ENCODE data around the gene DNAH10. TPM values are rescaled to one million over a fixed set of nuclear protein-coding genes. Genes with fewer than 3 reads are reported as not detected.

Gene DNAH10
- total and polyA plus RNA-seq, 2 donors from 2014 or later, result 0.24 to 0.28 TPM

DNA sequence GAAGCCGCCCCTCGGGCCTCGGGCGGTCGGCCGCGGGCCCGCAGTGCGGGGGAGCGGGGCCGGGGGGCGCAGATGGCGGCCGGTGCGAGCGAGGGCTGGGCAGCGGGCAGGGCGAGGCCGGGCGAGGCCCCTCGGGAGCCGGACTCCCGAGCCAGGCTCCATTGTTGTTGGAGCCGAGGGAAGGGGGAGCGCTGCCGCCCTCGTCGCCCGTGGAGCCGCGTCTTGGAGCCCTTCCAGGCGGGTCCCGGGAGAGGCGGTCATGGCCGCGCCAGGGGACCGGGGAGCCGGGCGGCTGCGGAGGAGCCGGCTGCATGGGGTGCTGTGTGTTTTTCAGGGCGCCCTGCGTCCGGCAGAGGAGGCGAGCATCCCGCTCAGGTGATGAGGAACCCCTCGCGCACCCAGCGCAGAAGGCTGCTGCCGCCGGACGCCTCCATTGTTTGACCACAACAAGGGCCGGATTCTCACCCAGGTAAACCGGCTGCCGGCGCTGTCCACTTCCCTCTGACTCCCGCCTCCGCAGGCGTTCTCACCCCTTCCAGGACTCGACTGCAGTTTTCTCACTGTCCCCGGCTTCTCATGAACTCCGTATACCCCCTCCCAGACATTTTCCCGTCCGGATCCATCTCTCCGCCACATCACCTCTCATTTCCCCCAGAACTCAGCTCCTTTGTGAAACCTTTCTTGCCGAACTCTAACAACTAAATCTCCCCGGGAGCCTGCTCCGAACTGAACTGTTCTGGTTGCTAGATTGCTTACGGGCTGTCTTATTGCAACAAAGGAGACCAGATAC is 211.6 kb downstream of the DNAH10 start:
- Histone ChIP-seq H3K9me3 (ENCODE audit: control insufficient read depth in 2 of 3, insufficient read depth in 1 of 3, low read length in 3 of 3) (no peaks in the 10 kb centered on the region), H3K9ac (ENCODE audit: low read length in 3 of 3) (peak overlapping the region; percentile 55 to 73 (median 56)), H3K27me3 (ENCODE audit: control insufficient read depth, insufficient read depth, low read length) (no peaks in the 10 kb centered on the region), H3K4me1 (ENCODE audit: control insufficient read depth in 2 of 3, insufficient read depth in 2 of 3, low read depth in 1 of 3, low read length in 3 of 3) (peaks cover 0 to 6% (median 5%) of the 10 kb centered on the region in 3 donors), H3K27ac (ENCODE audit: low read depth in 2 of 2, low read length in 2 of 2) (peak overlapping the region; percentile 58 to 67), H3K36me3 (ENCODE audit: control insufficient read depth in 2 of 3, insufficient read depth in 3 of 3, low read length in 3 of 3) (peaks cover 0 to 6% (median 3%) of the 10 kb centered on the region in 3 donors), H3K4me3 (ENCODE audit: low read length in 3 of 3) (peak overlapping the region; percentile 66 to 75 (median 71))
- intact Hi-C loops (cut with DNase I), result no loop called here
- DNase-seq (peak; percentile 53 to 85 (median 61)), FAIRE-seq (no peak)
- no peak for TF ChIP-seq CTCF (IDR thresholded peaks at IDR 0.05; ENCODE audit: borderline replicate concordance, extremely low read depth, insufficient read depth)

GRCh38 chr12:123976227-123976826 is 214.2 kb downstream of the DNAH10 start:
- Histone ChIP-seq H3K36me3 (ENCODE audit: control insufficient read depth in 2 of 3, insufficient read depth in 3 of 3, low read length in 3 of 3) (peaks cover 0 to 10% (median 3%) of the 10 kb centered on the region in 3 donors), H3K9me3 (ENCODE audit: control insufficient read depth in 2 of 3, insufficient read depth in 1 of 3, low read length in 3 of 3) (no peaks in the 10 kb centered on the region), H3K4me3 (ENCODE audit: low read length in 3 of 3) (no peak overlapping the region), H3K9ac (ENCODE audit: low read length in 3 of 3) (no peak overlapping the region), H3K27ac (ENCODE audit: low read depth in 2 of 2, low read length in 2 of 2) (no peak overlapping the region), H3K4me1 (ENCODE audit: control insufficient read depth in 2 of 3, insufficient read depth in 2 of 3, low read depth in 1 of 3, low read length in 3 of 3) (peaks cover 0 to 6% (median 5%) of the 10 kb centered on the region in 3 donors), H3K27me3 (ENCODE audit: control insufficient read depth, insufficient read depth, low read length) (no peaks in the 10 kb centered on the region)
- DNase-seq (no peak), FAIRE-seq (no peak)
- no peak for TF ChIP-seq CTCF (IDR thresholded peaks at IDR 0.05; ENCODE audit: borderline replicate concordance, extremely low read depth, insufficient read depth)
- intact Hi-C loops (cut with DNase I), result no loop called here

- TF ChIP-seq CTCF (IDR thresholded peaks at IDR 0.05; ENCODE audit: borderline replicate concordance, extremely low read depth, insufficient read depth), result no peak
- no peak for FAIRE-seq
- Histone ChIP-seq H3K4me1 (ENCODE audit: control insufficient read depth in 2 of 3, insufficient read depth in 2 of 3, low read depth in 1 of 3, low read length in 3 of 3) (peaks cover 0 to 5% (median 4%) of the 10 kb centered on the region in 3 donors), H3K9ac (ENCODE audit: low read length in 3 of 3) (no peak overlapping the region), H3K27me3 (ENCODE audit: control insufficient read depth, insufficient read depth, low read length) (no peaks in the 10 kb centered on the region), H3K9me3 (ENCODE audit: control insufficient read depth in 2 of 3, insufficient read depth in 1 of 3, low read length in 3 of 3) (no peaks in the 10 kb centered on the region), H3K4me3 (ENCODE audit: low read length in 3 of 3) (no peak overlapping the region), H3K36me3 (ENCODE audit: control insufficient read depth in 2 of 3, insufficient read depth in 3 of 3, low read length in 3 of 3) (peaks cover 0 to 10% (median 3%) of the 10 kb centered on the region in 3 donors), H3K27ac (ENCODE audit: low read depth in 2 of 2, low read length in 2 of 2) (no peak overlapping the region)
- intact Hi-C loops (cut with DNase I), result no loop called here
- DNase-seq, result no peak
These were observed 217.5 kb downstream of the DNAH10 start for GRCh38 chr12:123979566-123979965.
